ENCODE measurements around the gene RNF144A.
"Not testable (repeated sequence)": the region's sequence is repeated elsewhere in the genome, so short reads cannot be mapped to it uniquely, and the experiment has no call there.

DNA sequence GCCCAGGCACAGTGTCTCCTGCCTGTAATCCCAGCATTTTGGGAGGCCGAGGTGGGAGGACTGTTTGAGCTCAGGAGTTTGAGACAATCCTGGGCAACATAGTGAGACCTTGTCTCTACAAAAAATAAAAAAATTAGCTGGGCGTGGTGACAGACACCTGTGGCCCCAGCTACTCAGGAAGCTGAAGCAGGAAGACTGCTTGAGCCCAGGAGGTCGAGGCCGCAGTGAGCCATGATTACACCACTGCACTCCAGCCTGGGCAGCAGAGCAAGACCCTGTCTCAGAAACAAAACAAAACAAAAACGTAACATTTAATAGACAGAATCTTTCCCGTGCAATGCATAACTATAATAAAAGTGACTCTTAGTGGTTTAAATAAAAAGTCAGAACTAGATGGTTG lies 84.2 kb downstream of the RNF144A start:
- TF ChIP-seq, protein P1, sequence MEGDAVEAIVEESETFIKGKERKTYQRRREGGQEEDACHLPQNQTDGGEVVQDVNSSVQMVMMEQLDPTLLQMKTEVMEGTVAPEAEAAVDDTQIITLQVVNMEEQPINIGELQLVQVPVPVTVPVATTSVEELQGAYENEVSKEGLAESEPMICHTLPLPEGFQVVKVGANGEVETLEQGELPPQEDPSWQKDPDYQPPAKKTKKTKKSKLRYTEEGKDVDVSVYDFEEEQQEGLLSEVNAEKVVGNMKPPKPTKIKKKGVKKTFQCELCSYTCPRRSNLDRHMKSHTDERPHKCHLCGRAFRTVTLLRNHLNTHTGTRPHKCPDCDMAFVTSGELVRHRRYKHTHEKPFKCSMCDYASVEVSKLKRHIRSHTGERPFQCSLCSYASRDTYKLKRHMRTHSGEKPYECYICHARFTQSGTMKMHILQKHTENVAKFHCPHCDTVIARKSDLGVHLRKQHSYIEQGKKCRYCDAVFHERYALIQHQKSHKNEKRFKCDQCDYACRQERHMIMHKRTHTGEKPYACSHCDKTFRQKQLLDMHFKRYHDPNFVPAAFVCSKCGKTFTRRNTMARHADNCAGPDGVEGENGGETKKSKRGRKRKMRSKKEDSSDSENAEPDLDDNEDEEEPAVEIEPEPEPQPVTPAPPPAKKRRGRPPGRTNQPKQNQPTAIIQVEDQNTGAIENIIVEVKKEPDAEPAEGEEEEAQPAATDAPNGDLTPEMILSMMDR (conservative IDR thresholded peaks at IDR 0.05; ENCODE audit: low read depth, low read length): not testable (repeated sequence)
- TF ChIP-seq EZH2 (IDR thresholded peaks at IDR 0.05; ENCODE audit: borderline replicate concordance, low read depth, low read length, poor library complexity, severe bottlenecking): not testable (repeated sequence)

All from A673 (cell line).